DLD1 (cell line): ENCODE data around the gene RGL1.

Experiments used
- in situ Hi-C: cut with HindIII; loops from 2 replicates; pipeline ENCODE4 v1.10.0; 2017; ENCODE audit warnings: low sequenced_read_pairs

Gene RGL1

DNA sequence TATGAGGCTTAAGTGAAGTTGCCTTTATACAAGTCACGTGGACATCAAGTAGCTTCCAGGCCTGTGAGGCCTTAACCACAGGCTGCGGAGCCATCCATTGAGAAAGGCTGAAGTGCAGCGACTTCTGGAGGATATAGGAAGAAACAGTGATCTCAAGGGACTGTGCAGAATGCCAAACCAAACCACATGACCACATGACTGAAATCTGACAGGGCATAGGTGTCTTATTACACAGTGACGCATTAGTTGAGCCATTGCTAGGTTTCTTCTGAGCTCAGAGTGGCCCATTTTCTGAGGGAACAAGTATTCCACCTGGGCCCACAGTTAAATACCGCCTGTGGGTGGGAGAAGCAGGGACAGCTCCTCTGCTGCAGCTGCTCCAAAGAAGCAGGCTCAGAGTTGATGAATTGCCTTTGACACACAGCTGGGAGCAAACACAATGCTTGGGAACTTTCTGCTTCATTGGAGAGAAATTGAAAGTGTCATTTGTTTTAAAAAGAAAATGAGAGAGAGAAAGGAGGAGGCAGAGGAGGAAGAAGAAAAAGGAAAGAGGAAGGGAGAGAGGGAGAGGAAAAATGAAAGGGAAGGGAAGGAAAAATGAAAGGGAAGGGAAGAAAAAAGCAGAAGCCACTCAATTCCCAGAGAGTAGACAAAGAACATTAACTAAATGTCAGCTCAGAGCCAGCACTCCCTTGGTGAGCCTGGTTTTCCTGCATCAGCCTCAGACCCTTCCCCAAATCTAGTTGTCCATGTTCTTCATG, 138.2 kb downstream of the RGL1 start:
- in situ Hi-C loops: no loop called here

- in situ Hi-C loops: no loop called here
These were observed 140.8 kb downstream of the RGL1 start for GRCh38 chr1:183945428-183946319.

DNA sequence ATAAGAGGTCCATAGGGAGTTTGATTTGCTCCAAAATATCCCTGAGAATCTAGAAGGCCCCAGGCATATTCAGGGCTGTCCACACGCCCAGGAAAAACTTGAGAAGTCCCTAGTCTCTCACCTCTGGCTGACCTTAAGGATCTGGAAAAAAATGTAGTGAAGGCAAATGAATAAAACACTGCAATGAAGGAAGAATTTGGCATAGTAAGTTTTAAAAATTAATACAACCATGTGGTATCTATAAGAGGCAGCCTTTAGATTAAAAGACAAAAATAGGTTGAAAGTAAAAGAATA, 141.3 kb downstream of the RGL1 start:
- in situ Hi-C loops: no loop called here

DNA sequence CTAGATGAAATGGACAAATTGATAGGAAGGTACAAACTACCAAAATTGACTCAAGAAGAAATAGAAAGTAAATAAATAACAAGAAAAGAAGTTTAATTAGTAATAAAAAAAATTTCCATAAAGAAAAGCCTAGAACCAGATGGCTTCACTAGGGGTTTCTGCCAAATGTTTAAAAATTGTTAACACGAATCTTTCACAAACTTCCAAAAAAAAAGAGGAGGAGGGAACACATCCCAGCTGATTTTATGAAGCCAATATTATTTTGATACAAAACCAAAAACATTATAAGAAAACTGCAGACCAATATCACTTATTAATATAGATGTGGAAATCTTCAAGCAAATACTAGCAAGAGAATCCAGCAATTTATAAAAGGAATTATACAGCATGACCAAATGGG, 143.1 kb downstream of the RGL1 start:
- in situ Hi-C loops: no loop called here

DNA sequence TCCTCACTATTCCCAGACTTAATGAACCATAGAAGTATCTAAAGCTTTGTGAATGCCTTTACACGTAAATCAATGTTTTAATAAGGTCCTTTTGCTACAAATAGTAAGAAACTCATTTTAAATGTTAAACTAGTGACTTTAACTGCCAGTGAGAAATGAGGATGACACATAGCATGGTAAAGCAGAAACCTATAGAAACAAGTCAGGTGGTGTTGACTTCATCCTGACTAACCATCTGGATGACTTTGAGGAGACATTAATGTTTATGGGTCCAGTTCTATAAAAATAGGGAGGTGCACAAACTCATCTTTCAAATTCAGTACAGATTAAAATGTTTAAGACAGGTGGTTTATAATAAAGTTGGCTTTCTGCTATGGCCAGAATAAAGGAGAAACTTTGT, 147.2 kb downstream of the RGL1 start:
- in situ Hi-C loops: no loop called here

DNA sequence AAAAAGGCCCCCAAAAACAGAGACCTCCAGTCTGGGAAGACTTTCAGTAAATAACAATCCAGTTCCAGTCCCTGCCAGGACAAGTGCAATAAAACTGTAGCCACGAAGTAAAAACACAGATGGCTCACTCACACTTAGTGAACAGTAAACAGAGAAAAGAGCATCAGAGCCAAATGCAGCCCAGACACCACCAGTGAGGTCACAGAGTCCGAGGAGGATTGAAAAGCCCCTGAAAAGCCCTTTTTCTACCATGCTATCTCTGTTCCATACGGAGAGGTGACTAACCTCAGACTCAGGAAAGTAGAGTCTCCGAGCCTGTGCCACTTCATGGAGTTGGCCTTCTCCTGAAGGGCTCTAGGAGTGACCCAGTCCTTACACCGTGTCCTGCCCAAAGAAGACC, 148.1 kb downstream of the RGL1 start:
- in situ Hi-C loops: no loop called here

DNA sequence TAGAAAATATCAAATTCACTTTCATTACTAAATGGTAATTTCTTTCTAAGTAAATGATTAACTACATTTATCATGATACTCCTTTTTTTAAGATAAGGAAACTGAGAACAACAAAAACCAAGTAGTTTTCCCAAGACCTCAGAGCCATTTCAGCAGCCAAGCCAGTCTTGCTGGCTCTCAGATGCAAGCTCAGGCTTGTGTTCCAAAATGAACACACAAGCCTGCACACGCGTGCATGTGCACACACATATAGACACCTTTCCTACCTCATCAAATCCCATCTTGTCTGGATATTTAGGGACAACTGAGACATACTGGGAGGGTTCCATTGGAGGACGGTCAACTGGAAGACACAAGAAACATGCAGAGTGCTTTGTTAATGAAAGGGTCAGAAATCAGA, 149.6 kb downstream of the RGL1 start:
- in situ Hi-C loops: no loop called here

GRCh38 chr1:183956559-183957188, 151.8 kb downstream of the RGL1 start:
- in situ Hi-C loops: no loop called here

DNA sequence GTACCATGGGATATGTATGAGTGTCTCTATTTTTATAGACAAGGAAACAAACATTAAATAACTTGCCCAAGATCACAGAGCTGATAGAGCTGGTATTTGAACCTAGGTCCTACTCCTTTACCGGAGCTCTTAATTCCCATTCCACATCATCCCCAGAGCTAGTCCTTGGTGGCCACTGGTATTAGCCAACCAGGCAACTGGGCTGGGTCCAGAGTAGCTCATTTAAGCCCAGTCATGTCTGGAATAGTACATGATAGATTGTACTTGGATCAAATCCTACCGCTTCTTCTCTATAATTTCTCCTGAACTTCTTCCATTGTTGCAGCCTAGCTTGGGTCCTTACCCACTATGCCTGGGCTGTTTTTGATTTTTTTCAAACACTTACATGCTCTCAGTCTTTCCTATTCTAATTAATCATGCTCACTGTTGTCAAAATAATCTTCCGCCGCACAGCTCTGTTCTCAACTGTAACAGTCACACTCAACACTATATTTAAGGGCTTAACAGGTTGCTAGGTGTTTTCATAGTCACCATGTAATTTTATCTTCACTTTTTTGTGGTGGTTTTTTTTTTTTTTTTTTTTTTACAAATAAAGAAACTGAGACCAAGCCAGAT, 152.4 kb downstream of the RGL1 start:
- in situ Hi-C loops: no loop called here

DNA sequence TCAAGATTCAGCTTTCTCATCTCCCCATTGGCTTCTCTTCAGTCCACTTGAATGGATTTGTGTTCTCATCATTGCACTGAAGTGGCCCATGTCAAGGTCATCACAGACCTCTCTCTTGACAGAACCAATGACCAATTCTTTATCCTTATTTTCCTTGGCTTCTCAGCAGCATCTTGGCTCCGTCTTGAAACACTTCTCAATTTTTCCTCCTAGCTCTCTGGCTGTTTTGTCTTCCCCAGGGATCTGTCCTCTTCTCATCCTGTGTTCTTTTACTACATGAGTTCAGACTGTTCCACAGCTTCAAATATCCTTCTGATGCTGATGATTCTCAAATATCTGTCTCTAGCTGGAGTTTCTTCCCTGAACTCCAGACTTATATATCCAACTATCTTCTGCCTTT, 154.0 kb downstream of the RGL1 start:
- in situ Hi-C loops: no loop called here

DNA sequence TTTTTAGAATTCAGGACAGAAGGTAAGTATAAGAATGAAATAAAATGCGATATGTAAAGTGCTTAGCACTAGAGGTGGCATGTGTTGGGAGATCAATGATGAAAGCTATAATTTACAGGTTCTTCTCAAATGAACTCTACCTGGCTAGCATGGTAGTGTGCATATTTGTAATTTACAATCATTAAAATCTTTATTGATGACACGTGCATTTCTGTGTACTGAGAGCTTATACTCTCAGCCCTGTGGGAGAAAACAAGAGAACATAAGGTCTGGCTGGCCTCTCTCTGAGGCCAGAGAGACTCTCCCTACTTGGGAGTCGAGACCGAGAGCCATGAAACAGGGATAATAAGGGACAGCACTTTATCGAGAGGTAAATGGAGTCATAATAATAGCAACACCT, 156.2 kb downstream of the RGL1 start:
- in situ Hi-C loops: no loop called here

DNA sequence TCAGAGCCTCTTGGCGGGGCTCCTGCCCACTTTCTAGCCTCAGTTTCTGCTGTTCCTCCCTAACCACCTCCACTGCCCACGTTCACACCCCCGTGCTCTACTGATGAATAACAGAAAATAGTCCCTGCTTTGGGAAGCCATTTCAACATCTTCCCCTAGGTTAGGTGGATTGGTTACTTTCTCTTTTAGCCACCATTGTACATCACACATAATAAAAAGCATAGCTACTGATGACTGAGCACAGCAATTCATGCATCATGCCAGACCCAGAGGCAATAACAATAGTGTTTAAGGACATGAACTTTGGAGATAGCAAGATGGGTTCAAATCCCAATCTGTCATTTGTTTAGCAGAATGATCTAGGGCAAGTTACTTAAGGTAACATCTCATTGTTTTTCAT, 158.0 kb downstream of the RGL1 start:
- in situ Hi-C loops: no loop called here

DNA sequence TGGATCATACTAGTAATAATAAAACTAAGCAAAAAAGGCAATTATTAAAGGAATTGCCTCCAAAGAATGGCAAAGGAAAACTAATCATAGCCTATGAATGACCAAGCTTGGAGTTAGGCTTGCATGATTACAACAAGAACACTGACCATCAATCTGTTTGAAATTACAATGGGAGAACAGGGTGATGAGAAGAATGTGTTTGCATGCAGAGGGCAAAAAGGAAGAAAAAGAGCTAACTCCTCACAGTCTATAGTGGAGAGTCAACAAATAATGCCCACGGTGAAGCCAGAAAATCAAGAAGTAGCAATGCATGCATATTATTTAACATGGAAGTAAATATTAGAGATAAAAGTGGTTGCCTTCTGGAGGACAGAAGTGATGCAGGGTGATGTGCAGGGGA, 160.8 kb downstream of the RGL1 start:
- in situ Hi-C loops: no loop called here

GRCh38 chr1:183966487-183966886, 161.6 kb downstream of the RGL1 start:
- in situ Hi-C loops: no loop called here

DNA sequence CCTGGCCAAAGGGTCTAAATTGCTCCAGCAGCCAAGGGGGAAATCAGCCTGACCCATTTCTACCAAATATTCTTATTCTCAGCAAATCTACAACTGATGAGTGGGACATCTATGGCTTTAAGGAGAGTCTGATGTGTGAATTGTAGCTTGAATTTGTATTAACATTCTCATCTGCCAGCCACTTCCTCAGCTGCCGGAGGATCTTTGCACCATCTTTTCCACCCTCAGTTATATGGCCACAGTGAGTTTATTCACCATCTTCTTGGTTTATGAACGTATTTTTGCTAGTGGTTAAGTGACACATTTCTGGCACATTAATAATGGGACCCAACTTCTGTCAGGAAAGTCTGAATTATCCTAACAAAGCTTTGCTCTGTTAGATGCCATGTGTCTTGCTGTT, 163.0 kb downstream of the RGL1 start:
- in situ Hi-C loops: no loop called here

DNA sequence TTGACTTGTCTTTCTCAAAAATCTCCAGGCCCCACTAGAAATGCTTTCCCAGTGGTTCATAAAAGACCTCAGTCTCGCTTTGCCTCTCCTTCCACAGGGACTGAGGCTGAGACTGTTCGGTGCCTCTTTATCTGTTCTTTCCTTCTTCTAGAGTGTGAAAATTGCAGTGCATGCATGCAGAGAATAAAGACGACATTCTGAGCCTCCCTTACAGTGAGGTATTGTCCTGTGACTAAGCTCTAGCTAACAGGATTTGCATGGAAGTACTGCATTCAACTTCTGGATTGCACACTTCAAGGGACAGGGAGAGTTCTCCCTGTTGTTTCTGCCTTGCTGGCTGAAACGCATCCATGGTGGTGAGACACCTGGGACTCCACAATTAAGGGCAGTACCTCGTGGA, 163.5 kb downstream of the RGL1 start:
- in situ Hi-C loops: no loop called here

DNA sequence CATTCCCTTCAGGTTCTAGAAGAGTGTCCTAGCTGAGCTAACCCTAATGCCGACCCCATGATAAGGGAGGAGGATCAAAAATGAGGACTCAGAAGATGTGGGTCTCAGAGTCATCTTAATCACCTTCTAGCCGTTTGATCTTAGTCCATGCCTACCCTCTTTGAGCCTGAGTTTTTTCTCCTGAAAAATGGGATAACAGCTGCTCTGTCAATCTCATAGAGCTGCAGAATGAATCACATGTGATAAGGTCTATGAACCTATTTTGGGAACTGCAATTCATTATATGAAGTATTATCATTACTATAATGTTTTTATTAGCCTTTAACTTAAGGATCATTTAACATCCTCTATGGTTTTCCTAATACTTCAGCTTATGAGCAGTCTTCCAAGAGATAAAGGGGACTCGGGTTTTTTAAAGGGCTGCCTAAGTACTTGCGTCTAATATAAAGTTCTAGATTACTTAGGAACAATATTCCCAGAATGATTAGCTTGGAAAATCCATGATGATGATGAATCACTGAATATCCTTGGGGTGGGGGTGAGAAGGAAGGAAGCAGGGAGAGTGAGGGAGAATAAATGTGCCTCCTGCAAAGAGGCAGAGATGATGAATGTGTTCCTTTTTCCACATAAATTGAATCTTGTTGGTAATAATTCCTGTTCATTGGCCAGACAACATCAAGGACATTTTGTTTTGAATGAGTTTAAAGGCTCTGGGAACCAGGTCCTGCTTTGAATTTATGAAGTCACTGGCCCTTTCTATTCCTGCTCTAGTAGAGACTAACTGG, 165.8 kb downstream of the RGL1 start:
- in situ Hi-C loops: no loop called here

DNA sequence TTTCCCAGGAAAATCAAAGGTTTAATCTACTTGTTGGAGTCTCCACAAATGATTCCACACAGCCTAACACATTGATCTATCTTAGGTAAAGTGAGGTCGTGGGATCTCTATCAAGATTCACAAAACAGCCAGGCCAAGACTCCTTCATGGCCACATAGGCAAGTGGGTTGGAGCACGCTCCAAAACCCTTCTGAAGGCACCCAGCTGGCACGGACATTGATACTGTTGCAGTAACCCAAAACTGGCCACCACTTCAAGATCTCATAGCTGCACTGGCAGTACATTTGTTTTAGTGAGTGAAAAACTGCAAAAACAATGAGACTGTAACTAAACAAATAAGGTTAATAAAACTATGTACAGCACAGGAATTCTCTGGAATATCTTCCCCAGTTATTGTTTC, 170.7 kb downstream of the RGL1 start:
- in situ Hi-C loops: no loop called here

DNA sequence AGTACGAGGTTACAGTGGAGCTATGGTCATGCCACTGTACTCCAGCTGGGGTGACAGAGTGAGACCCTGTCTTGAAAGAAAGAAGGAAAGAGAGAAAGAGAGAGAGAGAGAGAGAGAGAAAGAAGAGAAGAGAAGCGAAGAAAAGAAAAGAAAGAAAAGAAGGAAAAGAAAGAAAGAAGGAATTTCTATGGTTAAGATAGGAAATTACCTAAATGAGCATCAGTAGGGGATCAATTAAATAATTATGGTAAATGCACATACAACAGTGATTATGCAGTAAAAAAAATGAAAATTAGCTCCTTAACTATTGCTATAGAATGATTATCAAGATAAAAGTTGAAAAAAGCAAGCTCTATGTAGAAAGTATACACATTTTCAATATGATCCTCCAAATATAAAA, 172.8 kb downstream of the RGL1 start:
- in situ Hi-C loops: no loop called here
